SK-N-SH treated with all-trans-retinoic acid at 6 μM for 48 hours (cell line): ENCODE data around the gene PHOSPHO1.
"Not testable (repeated sequence)": the region's sequence is repeated elsewhere in the genome, so short reads cannot be mapped to it uniquely, and the experiment has no call there.

Experiments used
- ATAC-seq: fragments of 200-7000 bp; cut with Tn5 transposase; 3 replicates; pipeline ENCODE4 v1.9.1; 2020; ENCODE audit warnings: mild to moderate bottlenecking, moderate library complexity
- ARNTL ChIP-seq: fragments of 450-650 bp; formaldehyde crosslinking; IDR thresholded peaks from 2 replicates; pipeline ENCODE4 v1.5.0; 2020; ENCODE audit warnings: low read depth, mild to moderate bottlenecking, moderate library complexity, borderline replicate concordance
- BACH2 ChIP-seq: fragments of 250-450 bp; sonication (Bioruptor Pico); IDR thresholded peaks from 2 replicates; pipeline ENCODE4 v1.9.0; 2021; ENCODE audit warnings: mild to moderate bottlenecking, borderline replicate concordance
- CSDC2 ChIP-seq: fragments of 250-450 bp; sonication (Bioruptor Pico); IDR thresholded peaks from 2 replicates; pipeline ENCODE4 v1.5.0; 2020; ENCODE audit warnings: mild to moderate bottlenecking, moderate library complexity
- ESRRG ChIP-seq: fragments of 250-450 bp; sonication (Bioruptor Pico); IDR thresholded peaks from 2 replicates; pipeline ENCODE4 v1.6.1; 2021; ENCODE audit warnings: mild to moderate bottlenecking
- TCF4 ChIP-seq: fragments of 250-450 bp; sonication (Bioruptor Pico); IDR thresholded peaks from 2 replicates; pipeline ENCODE4 v1.8.0; 2021; ENCODE audit warnings: mild to moderate bottlenecking, moderate library complexity, borderline replicate concordance

The PHOSPHO1 gene

DNA sequence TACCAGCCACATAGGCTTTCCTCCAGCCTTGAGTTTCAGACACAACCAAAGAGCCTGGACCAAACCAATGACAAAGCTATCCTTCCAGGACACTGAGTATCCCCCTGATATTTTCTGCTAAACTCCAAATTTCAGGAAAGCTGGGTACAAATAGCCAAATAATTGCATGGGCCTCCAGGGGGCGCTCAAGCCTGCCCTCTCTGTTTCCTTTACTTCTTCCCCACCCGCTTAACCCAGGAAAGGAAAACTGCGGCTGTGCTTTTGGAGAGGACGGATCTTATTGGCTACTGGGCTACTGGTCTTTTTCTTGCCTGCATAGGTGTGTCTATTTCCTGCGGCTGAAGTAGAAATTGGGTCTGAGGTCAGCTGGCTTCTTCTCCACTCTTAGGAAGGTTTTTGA is 50.3 kb downstream of the PHOSPHO1 start:
- TF ChIP-seq BACH2 (CRISPR knock-in tag): no peak
- no peak for TF ChIP-seq CSDC2
- TF ChIP-seq ESRRG: no peak
- TF ChIP-seq TCF4 (CRISPR knock-in tag): no peak
- TF ChIP-seq ARNTL (CRISPR knock-in tag): no peak
- ATAC-seq: peak; percentile 95

DNA sequence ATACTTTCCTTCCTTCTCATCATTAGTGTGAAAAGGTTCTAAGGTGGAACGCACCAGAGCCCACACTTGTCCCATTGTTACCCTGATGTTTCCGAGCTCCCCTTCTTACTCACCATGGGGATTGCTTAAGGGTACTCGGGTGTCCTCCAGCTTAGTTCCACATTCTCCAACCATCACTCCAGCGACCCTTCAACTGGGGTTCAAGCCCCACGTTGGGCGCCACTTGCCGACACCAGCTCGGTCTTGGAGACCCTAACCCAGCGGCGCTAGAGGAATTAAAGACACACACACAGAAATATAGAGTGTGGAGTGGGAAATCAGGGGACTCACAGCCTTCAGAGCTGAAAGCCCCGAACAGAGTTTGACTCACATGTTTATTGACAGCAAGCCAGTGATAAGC is 54.6 kb downstream of the PHOSPHO1 start:
- ATAC-seq: not testable (repeated sequence)
